ENCODE data around the gene SPRR2D.

GRCh38 chr1:153049211-153049610 is 8.3 kb upstream of the SPRR2D start:
- TF ChIP-seq CTCF (IDR thresholded peaks at IDR 0.05) (no peak), POLR2A (IDR thresholded peaks at IDR 0.05) (no peak)

Measured in body of pancreas (tissue), 4 donors.